DMS79 treated with DMSO at 0.1 percent for 48 hours (cell line): ENCODE results near the gene ZNRD2.
A peak's percentile ranks its signal among the peaks of the same experiment; 100 is the strongest.
"Not testable (repeated sequence)": the region's sequence is repeated elsewhere in the genome, so short reads cannot be mapped to it uniquely, and the experiment has no call there.

Experiments
- DNase-seq: peaks from one replicate; lab custom pipeline; 2025; lab: John Stamatoyannopoulos, UW

Gene ZNRD2

DNA sequence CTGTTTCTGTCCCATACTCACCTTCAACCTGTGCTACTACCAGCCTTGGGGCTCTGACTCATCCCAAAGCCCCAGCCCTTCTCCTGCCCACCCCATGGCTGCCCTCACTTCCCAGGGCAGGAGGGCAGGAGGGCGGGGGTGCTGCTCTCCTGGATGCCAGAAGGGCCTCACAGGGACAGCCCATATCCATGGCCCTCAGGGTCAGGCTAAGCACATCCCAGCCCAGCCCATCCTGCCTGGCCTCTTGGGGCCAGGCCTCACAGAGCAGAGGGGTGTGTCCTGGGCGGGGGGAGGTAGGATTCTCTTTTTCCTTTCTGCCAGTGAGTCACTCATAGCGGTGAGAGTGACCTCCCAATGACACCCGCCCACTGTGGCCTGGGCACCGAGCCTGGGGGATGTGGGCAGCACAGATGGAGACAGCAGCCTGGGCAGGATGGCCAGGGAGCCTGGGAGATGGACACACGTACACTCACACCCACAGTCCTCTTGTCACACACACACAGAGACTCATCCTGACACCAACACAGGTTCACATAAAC, 14.5 kb upstream of the ZNRD2 start:
- no peak for DNase-seq

- DNase-seq: no peak
These were observed 13.6 kb upstream of the ZNRD2 start for GRCh38 chr11:65556470-65557279.

DNA sequence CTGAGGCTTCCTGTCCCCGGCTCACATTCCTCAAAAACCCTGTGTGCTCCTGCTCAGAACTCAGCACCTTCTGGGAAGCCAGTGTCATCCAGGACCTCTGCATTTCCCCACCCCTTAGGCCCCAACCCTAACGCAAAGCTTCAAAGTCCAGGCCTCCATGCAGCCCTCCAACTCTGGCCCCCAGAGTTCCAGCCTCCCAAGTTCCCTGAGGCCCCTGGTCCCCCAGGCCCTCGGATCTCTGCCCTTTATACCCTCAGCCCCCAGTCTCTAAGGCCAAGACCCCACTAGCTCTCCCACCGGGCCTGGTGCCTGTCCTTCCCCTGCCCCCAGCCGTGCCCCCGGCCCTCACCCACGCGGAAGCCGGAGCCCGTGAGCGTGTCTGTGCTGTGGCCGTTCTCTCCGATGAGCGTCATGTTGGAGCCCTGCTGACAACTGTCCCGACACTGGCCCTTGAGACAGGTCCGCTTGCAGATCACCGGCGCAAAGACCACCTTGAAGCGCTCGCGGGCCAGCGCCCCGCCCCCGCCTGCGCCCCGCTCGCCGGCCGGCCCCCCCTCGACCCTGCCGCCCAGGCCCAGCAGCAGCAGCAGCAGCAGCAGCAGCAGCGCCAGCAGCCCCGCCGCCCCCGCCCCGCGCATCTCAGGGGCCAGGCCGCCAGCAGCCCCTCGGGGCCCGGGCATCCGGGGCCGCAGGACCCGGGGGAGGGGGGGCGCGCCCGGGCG, 12.8 kb upstream of the ZNRD2 start:
- DNase-seq: no peak

DNA sequence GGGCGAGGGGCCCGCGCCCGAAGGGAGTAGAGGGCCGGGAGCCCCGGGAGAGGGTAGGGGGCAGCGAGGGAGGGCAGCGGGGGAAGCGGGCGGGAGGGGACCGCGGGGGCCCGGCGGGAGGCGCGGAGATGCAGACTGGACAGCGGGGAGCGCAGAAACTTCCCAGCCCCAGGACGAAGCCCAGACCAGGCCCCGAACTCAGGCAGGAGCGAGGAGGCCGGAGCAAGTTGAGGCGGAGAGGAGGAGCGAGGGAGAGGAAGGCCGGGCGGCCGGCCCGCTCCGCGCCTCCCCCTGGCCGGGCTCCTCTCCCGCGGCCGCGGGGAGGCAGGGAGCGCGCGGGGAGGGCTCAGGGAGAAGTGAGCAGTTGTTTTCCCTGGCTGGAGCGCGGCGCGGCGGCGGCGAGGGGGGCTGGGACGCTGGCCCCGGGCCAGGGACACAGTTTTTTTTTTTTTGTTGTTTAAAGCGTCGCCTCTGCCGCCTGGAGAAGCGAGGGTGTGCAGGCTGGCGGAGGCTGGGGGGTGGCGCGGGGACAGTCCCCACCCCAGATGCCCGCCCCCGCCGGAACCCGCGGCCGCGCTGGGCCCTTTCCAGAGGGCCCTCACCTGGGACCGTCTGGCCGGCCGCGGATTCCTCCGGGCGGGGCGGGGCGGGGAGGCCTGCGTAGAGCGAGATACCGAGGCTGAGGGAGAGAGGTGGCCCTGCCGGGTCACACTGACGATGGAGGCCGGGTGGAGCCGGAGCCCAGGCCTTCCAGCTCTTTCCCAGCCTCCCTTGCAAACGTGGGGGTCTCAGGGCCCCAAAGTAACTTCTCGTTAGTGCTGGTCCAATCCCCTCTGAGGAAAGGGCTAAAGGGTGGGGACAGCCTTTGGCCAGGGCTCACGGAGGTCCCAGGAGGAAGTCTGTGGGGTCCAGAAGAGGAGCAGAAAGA, 12.0 kb upstream of the ZNRD2 start, which contains the start of gene LTBP3:
TSS of gene LTBP3 (minus strand) at position 358 of the 928 bp plus-strand sequence. CDS start 400 bp downstream, outside the sequence.
- peak; percentile 45 for DNase-seq

GRCh38 chr11:65558930-65559509, 11.3 kb upstream of the ZNRD2 start:
- DNase-seq: peak; percentile 22

GRCh38 chr11:65559535-65559934, 10.7 kb upstream of the ZNRD2 start:
- DNase-seq: no peak

GRCh38 chr11:65559951-65560537, 10.2 kb upstream of the ZNRD2 start:
- DNase-seq: peak; percentile 86

GRCh38 chr11:65560555-65561418, 9.5 kb upstream of the ZNRD2 start:
- peak; percentile 30 for DNase-seq

DNA sequence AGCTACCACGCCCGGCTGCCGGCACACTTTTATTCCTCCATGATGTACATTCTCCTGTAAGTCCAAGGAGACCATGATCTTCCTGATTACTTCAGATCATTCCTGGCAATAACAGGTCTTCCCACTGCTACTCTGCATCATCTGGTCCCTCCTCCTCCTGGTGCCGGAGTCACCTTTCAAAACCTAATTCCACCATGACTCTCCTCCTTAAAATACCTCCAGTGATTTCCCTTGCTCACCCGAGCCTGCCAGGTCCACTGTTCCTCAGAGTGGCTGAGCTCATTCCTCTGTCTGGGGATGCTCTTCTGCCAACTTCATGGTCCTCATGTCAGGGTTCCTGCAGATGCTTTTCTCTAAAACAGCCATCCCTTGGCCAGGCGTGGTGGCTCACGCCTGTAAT, 8.3 kb upstream of the ZNRD2 start:
- DNase-seq: no peak

DNA sequence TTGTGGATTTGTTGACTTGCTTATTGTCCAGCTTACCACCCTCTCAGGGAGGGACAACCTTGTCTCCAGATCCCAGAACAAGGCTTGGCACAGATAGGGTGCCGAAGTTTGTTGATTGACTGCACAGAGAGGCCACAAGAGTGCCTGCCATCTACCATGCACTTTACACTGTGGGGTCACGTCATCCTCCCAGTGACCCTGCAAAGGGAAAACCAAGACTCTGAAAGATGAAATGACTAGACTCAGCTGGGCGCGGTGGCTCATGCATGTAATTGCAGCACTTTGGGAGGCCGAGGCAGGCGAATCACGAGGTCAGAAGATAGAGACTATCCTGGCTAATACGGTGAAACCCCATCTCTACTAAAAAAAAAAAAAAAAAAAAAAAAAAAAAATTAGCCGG, 7.5 kb upstream of the ZNRD2 start:
- no peak for DNase-seq

DNA sequence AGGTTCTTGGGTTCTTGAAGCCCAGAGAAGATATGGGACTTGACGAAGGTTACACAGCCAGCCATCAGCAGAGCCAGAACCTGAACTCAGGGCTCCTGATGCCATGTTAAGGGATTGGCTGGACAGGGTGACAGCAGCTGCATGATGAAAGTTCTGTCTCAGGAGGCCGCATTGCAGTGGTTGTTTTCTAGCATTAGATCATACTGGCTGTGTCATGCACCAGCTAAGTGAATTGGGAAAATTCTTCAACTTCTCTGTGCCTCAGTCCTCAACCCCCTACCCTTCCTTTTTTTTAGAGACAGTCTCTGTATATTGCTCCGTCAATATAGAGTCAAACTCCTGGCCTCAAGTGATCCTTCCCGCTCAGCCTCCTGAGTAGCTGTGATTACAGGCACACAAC, 6.7 kb upstream of the ZNRD2 start:
- no peak for DNase-seq

GRCh38 chr11:65564879-65565559, 5.3 kb upstream of the ZNRD2 start:
- not testable (repeated sequence) for DNase-seq

DNA sequence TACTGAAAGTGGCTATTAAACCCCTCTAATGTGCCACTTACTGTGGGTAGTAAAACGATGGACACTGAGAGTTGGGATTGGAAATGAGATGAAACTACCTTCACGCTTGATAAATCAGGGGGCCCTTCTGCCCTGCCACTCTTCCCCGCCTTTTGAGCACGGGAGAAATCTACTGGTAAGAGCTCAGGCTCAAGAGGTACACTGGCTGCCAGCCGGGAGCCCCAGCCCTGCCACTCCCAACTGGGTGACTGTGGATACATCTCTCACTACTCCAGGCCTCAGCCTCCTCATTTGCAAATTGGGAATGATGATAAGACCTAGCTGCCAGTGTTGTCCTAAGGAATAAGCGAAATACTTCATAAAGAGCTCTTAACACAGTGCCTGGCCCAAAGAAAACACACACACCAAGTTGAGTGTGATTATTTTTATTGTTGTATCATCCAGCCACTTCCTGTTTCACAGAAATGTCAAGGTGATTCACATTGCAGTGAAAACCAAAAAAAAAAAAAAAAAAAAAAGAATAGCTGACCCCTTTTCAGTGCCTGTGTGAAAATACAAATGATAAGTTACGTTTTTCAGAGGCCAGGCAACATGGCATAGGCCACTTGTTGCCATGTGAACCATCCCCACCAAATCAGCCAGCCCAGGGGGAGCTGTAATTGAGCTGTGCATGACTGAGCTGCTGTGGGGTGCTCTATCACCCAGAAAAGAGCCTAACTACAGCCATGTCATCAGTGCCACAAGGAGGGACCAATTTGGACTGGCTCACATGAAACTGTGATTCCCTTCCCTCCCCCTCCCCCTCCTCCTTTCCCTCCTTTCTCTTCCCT, 4.4 kb upstream of the ZNRD2 start:
- DNase-seq: peak; percentile 96

DNA sequence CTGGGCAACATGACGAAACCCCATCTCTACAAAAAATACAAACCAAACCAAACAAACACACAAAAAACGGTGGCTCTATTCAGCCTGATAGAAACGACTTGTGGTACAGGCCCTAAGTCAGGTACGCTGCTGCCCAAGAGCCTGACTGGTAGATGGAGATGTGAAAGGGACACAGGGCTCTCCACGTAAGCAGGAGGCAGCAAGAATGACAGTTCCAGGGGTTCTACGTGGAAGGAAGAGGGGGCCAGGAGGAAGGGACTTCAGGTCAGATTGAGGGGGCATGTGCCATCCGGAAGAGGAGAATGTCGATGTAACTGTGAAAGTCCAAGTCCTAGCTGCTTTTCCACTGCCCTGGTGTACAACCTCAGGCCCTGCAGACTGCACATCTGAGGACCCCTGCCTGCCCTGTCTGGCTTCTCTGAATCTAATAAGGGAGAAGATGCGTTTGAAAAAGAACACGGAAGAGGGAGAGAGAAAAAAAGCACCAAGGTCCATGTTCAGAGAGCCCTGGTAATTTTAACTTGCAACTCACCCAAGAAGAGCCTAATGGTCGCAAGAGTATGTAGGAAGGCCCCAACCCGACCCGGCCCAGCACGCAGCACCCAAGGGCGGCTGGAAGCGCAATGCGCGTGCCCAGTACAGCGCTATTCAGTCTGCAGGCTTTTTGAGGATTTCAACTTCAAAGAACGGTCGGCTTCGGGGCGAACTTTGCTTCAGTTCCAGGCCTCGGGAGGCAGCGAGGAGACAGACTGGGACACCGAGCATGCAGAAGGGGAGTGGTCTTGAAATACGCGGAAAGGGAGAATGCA, 909 bp upstream of the ZNRD2 start:
- no peak for DNase-seq

DNA sequence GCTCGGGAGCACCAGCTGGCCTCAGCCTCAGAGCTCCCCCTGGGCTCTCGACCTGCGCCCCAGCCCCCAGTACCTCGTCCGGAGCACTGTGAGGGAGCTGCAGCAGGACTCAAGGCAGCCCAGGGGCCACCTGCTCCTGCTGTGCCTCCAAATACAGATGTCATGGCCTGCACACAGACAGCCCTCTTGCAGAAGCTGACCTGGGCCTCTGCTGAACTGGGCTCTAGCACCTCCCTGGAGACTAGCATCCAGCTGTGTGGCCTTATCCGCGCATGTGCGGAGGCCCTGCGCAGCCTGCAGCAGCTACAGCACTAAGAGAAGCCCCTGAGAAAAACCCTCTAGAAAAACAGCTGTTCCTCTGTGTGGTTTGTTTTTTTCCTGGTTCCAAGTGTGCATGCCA, 1.1 kb downstream of the ZNRD2 start:
- no peak for DNase-seq

DNA sequence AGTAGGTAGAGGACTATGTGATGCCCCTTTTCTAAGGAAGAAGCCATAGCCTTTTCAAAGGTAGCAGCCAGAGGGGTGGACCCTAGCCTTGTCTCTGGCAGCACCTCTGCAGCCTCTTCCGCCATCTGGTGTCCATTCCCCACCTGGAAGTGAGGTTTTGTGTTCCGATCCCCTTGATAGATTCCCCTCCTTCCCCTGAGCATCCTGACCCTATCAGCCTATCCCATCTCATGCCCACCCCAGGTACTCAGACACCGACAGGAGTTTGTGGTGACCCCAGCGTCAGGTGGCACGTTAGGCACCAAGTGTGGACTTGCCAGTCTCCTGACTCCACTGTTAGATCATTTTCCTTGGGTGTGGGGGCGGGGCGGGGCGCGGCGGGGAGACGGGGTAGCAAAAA, 1.7 kb downstream of the ZNRD2 start:
- DNase-seq: peak; percentile 43

- peak; percentile 80 for DNase-seq
These were observed 2.2 kb downstream of the ZNRD2 start, which contains the start of gene FAM89B for GRCh38 chr11:65572356-65573051. Gene FAM89B, plus strand, starts transcription at chr11:65572538. Its CDS starts 132 bp downstream, at chr11:65572670.
